TTC549 (cell line): Measurements from ENCODE around the gene EML3.
"Not testable (repeated sequence)": the region's sequence is repeated elsewhere in the genome, so short reads cannot be mapped to it uniquely, and the experiment has no call there.

Source experiments
- FAIRE-seq: peaks from 2 replicates; lab custom pipeline; 2012; peaks lifted over from hg19 to GRCh38; lab: Jason Lieb, UNC

EML3 gene

GRCh38 chr11:62600367-62601121, 12.0 kb downstream of the EML3 start:
- no peak for FAIRE-seq

- no peak for FAIRE-seq
Observed at GRCh38 chr11:62599901-62600300, 12.7 kb downstream of the EML3 start.

GRCh38 chr11:62599069-62599696, 13.4 kb downstream of the EML3 start:
- FAIRE-seq: peak; percentile 96

- no peak for FAIRE-seq
Observed at GRCh38 chr11:62595124-62595523, 17.5 kb downstream of the EML3 start.

GRCh38 chr11:62593434-62594044, 19.0 kb downstream of the EML3 start:
- no peak for FAIRE-seq

GRCh38 chr11:62592989-62593421, 19.6 kb downstream of the EML3 start:
- no peak for FAIRE-seq

- FAIRE-seq: no peak
Observed at GRCh38 chr11:62592146-62592815, 20.3 kb downstream of the EML3 start.

GRCh38 chr11:62591448-62592145, 21.0 kb downstream of the EML3 start, which contains the start of gene TUT1:
Gene TUT1, minus strand, starts transcription at chr11:62591523. Its CDS starts 38 bp downstream, at chr11:62591485.
- FAIRE-seq: peak; percentile 92

GRCh38 chr11:62588966-62589637, 23.5 kb downstream of the EML3 start:
- FAIRE-seq: no peak

- not testable (repeated sequence) for FAIRE-seq
Observed at GRCh38 chr11:62585356-62585755, 27.2 kb downstream of the EML3 start.

GRCh38 chr11:62581735-62582134, 30.8 kb downstream of the EML3 start:
- FAIRE-seq: not testable (repeated sequence)

GRCh38 chr11:62580959-62581715, 31.4 kb downstream of the EML3 start:
- no peak for FAIRE-seq

GRCh38 chr11:62579252-62579651, 33.3 kb downstream of the EML3 start:
- FAIRE-seq: no peak

- no peak for FAIRE-seq
Observed at GRCh38 chr11:62578541-62578940, 34.0 kb downstream of the EML3 start.

GRCh38 chr11:62577046-62577714, 35.4 kb downstream of the EML3 start:
- no peak for FAIRE-seq

- no peak for FAIRE-seq
Observed at GRCh38 chr11:62575837-62576236, 36.7 kb downstream of the EML3 start.

- FAIRE-seq: no peak
Observed at GRCh38 chr11:62575156-62575555, 37.4 kb downstream of the EML3 start.

- FAIRE-seq: no peak
Observed at GRCh38 chr11:62574363-62575071, 38.1 kb downstream of the EML3 start.

- FAIRE-seq: peak; percentile 82
Observed at GRCh38 chr11:62573592-62574362, 38.8 kb downstream of the EML3 start, which contains the start of gene EEF1G. Gene EEF1G, minus strand, starts transcription at chr11:62573891. Its CDS starts 49 bp downstream, at chr11:62573842.
